Brain pericyte (primary cell): ENCODE measurements around the gene MORN5.

Experiments used
- DNase-seq: peaks from one replicate; pipeline ENCODE4 v3.0.0-alpha.2; 2012; ENCODE audit warnings: low read depth, low spot score

The MORN5 gene

DNA sequence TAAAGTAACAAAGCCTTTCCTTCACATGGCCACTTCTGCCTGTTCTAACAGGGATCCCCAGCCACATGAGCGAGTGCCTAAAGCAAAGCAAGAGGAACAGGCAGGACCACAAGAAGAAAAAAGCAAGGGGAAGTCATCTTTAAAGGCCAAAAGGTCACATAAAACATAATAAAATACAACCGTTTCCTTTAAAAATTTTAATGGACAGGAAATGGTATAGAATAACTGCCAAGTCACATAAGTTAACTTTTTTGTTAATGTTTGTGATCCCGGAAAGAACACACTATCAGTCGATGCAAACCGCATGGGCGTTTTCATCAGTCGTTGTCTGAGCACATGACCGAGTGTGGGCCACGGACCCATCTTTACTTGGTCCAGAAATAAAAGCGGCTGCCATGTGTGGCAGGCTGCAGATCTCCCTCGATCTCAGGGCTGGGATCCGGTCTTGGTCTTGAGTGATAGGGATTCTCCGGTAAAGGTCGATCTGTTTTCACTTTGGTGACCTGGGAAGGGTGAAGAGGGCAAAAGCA is 15.8 kb upstream of the MORN5 start:
- DNase-seq, result no peak

DNA sequence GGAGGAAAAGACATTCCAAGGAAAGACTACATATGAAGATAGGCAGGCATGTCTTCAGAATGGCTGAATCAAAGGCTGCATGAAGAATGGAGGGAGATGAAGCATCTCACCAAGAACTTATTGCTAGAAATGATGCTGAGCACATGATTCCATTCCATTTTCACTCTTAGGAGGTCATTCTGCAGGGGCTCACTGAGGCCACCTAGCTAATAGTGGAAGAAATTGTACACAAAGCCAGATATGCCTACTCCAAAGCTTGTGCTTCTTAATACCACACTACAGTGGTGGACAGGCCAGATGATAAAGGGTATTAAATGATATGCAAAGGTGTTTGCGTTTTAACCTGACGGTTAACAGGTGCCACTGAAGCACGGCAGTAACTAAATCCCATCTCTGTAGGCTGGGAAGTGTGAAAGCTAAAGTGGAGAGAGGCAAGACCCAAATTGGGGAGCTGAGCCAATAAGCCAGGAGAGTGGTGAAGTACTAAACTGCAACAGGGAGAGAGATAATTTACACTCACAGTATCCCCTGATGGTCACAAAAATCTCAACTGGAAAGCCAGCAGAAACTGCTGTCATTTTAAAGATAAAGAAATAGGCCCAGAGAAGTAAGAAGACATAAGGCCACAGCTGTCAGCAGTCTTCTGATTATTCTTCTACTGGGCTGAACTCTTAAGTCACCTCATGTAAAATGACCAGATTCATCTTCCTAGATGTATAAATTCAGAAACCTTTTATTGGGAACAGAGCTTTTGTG is 14.7 kb upstream of the MORN5 start:
- DNase-seq, result no peak

DNA sequence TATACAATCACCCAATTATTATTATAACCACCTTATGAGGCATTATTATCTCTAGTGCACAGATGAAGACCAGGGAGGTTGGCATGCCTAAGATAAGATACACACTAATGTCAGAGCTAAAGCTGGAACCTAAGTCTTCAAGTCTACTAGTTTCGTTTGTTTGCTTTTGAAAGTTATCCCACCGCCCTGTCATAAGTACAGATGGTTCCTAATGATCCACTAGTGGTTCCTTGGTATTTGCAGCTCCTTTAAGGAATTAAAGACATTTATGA is 14.2 kb upstream of the MORN5 start:
- DNase-seq, result no peak

DNA sequence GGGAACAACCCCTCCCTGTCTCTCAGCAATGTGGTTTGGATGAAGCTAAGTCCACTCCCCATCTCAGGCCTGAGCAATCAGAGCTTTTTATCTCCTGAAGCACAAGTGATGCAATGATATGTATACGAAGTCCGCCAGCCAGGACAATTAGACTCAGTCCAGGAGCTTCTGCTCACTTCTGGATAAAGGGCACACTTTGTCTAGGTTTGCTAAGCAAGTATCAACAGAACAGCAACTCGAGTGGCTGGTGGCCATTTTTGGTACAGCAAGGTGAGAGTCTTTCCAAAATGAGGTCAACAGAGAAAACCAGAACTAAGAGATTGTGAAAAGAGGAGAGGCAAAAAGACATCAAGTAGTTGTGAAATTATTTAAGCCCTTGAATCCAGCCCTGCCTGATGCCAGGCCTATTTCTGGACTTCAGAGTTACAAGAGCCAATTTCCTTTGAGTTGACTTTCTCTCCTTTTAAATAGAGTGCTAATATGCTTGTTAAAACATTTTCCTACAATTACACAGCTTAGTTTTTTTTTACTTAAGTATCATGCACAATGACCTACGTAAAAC is 8.4 kb upstream of the MORN5 start:
- no peak for DNase-seq

DNA sequence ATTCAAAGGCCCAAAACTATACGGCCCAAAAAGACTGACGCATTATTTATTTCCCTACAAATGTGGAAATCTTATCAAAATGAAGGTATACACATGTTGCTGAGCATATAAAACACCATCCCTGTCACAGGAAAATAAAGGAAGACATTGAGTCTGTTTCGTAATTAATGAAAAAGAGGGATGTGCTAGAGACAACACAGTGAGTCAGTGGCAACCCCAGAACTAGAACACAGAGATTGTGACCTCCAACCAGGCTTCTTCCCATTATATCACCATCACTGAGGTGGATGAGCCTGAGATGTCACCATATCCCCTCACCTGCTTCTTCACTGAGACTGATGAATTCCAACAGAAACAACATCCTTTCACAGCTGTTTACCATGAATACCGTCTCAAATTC is 3.9 kb upstream of the MORN5 start:
- DNase-seq, result no peak

DNA sequence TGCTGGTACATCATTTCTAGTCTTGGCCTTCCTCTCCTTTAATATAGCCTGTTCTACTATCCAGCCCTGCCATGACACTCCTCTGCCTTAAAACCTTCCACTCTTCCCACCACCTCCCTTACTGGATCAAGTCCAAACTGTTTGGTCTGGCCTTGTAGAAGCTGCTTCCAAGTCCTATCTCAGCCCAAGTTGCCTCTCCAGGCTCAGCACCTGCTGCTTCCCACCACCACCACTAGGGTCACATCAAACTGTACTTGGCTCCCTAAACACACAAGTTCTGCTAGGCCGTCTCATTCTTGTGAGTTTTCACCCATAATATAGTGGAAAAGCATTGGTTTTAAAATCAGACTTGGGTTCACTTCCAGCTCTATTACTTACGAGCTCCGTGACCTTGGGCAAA is 1.5 kb upstream of the MORN5 start:
- DNase-seq, result no peak

DNA sequence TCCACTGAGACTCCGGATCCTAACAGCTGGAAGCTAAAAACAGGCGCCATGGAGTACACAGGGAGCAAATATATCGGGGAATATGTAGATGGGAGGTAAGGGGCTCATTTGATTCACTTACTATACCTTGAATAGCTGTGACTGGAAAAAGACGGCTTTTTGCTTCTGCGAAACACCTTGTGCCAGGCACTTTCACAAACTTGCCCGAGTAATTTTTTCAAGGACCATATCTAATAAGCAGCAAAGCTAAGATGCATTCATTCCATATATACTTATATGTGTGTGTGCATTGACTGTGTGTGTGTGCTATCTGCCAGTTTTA is 178 bp downstream of the MORN5 start:
- no peak for DNase-seq

DNA sequence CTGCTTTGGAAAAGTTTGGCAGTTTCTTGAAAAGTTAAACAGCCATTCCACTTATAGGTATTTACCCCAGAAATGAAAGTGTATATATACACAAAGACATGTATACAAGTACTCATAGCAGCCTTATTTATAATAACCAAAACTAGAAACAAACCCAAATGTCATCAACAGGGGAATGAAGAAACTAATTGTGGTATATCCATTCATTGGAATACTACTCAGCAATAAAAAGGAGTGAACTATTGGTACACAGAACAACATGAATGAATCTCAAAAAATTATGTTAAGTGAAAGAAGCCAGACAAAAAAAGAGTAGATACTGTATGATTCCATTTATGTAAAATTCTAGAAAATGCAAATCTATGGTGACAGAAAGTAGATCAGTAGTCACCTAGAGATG is 2.7 kb downstream of the MORN5 start:
- no peak for DNase-seq

DNA sequence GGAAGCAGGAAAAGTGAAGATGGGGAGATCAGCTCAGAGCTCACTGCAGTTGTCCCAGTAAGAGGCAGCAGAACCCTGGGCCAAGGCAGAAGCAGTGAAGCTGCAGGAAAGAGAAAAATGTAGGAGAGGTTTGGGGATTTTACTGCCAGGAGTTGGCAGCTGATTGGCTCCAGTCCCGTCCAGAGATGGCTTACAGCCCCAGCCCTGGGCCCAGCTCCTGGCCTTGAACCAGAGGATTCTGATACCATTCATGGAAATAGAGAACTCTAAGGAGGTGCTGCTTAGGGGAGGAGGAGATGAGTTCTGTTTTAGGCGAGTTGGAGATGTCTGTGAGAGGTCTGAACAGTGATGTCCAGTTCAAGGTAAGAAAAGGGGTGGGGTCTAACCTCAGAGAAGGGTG is 4.6 kb downstream of the MORN5 start:
- DNase-seq, result no peak

DNA sequence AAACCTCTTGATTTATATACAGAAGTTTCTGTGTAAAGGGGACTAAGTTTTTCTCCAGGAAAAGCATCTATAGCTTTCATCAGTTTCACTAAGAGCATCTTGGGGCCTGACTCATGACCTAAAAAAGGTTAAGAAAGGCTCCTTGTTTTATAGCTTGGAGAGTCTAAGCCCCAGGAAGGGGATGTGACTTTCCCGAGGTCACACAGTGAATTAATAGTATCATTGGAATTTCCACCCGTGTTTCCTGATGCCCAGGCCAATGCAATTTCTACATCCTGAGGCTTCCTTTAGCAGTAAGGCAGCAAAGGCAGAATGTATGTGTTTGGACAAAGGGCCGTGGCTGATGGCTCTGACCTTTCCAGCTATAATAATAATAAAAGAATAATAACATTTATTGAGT is 8.6 kb downstream of the MORN5 start:
- DNase-seq, result no peak

DNA sequence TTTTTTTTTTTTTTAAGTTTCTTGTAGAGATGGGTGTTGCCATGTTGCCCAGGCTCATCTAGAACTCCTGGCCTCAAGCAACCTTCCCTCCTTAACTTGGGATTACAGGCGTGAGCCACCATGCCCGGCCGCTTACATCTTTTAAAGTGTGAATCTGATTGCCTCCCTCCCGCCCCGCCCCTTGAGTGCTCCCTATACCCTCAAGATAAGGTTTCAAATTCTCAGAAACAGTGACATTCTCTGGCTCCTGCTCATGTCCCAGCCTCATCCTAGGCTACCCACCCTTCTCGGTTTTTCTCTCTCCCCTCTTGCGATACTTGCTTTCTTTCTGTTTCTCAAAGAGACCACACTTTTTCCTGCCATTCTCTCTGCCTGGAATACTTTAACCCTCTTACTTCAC is 12.4 kb downstream of the MORN5 start:
- DNase-seq, result no peak

DNA sequence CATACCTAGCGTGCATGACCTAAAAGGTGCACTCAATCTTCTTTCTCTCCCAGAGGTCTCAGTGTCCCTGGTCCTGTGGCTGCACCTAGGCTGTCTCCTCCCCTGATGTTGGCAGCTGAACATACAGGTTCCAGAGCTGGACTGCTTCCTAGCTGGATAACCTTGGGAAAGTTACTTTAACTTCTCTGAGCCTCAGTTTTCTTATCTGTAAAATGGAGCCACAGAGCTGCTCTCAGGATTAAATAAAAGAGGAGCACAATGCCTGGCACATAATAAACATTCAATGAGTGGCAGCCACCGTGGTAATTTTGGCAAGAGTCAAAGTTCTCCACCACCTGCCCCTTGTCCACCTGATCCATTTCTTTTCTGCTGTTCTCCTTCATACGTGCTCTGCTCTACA is 14.0 kb downstream of the MORN5 start:
- DNase-seq, result no peak

DNA sequence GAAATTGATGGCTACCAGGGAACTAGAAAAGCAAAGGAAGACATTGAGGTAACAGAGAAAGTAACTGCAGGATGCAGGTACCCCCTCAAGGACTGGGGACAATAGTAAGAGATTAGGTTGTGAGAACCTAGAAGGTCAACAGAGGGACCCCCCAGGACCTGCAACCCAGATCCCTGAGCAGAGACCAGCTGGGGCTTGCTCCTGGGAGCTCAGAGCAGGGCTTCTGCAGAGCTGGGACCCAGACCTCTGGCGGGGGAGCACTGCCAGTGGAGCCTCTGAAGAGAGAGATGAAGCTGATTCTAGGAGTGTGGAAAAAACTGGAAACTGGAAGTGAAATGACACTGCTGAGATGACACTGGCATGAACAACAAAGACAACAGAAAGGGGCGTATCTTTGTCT is 17.2 kb downstream of the MORN5 start:
- DNase-seq, result no peak

DNA sequence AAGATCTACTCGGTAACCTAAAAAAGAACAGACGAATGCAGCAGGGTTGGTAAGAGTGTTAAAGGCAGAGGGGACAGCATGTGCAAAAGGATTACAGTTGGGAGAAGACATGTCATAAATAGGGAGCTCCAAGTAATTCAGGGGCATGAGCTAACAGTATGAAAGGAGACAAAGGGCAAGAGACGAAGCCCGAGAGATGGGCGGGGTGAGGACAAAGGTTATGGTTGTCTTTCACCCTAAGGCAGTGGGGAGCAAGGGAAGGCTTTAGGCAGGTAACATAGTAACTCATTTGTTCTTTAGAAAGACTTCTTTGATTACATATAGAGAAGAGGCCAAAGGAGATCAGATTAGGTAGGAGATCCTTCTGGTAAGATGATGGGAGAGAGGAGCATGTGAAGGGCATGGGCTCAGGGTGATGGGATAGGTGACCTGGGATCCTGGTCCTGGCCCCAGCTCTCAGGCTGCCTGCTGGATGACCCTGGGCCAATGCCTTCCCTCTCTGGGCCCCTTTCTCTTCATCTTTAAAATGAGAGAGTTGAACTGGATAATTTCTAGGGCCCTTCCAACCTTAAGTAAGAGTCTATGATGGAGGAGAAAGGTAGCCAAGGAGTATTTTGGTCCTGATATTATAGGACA is 19.5 kb downstream of the MORN5 start:
- DNase-seq, result no peak

DNA sequence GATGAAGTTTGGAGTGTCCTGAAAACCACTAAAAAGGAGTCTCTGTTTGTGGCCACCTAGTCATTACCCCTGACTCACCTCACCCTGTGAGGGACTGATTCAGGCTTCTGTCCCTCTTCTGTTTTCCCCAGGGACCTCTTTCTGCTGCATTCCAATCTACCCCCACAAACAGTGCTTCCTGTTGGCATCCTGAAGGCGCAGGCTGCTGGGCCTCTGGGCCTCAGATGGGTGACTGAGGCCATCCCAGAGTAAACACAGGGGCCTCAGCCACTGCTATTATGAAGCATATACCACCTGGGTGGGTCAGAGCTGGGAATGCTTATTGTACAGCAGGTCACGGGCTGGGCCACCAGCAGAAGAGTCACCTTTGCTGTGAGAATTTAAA is 20.0 kb downstream of the MORN5 start:
- no peak for DNase-seq

DNA sequence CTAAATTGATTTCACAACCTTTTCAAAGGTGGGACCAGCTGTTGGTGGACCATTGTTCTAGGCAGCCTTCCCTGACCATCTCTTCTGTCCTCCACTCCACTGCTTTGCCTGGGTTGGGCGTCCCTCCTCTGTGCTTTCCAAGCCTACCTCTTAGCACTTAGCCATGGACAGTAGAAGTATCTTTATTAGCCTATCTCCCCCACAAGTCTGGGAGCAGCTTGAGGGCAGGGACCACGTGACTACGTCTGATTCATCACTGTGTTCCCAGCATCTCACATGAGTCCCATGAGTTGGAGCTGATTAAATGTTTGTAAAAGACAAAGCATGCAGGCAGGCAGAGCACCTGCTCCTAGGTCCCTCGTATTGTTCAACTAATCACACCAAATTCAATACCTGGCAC is 20.9 kb downstream of the MORN5 start:
- DNase-seq, result peak; percentile 41

DNA sequence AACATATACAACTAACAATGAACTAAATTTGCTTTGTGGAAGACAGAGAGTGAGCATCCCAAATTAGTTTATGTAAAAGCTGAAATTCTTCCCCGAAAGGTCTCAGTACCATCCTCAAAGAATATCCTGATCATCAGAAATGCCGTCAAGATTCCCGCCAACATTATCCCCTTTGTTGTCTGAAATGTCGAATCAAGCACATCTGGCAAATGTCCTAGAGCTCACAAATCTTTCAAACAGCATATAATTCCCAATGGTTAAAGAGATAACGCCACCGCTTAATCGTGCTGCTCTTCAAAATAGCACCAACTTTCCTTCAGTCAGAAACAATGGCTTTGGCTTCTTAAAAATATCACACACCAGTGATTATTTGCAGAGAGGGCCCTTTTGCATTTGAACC is 23.8 kb downstream of the MORN5 start:
- DNase-seq, result no peak

DNA sequence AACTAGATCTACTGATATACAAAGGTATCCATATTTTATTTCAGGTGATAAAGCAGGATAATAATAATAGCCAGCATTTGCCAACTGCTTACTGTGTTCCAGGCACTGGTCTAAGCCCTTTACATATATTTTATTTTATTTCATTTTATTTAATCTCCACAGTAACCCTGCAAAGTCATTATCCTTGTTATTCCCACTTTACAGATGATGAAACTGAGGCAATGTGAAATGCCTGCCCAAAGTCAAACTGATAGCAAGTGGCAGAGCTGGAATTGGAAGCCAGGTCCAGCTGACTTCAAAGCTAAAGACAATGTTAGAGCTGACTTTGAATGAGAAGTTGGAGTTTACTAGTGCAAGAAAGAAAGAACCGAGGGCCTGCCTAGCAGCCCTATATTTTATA is 24.8 kb downstream of the MORN5 start:
- DNase-seq, result no peak

DNA sequence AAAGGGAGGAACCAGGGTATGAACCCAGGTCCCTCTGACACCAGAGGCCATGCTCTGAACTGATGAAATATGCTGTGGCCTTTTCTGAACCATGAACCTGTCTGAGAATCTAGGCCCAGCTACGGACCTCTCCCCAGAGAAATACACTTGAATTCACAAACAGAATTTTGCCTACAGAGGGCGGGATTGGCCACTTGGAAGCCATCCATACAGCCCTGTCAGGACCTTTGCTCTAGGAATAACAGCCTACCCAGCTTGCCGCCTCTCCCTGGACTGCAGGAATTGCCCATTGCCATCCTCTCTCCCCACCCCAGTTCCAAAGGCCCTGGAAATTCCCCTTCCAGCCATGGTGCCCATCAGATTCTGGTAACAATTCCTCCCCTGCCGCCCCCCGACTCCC is 26.6 kb downstream of the MORN5 start:
- DNase-seq, result no peak

DNA sequence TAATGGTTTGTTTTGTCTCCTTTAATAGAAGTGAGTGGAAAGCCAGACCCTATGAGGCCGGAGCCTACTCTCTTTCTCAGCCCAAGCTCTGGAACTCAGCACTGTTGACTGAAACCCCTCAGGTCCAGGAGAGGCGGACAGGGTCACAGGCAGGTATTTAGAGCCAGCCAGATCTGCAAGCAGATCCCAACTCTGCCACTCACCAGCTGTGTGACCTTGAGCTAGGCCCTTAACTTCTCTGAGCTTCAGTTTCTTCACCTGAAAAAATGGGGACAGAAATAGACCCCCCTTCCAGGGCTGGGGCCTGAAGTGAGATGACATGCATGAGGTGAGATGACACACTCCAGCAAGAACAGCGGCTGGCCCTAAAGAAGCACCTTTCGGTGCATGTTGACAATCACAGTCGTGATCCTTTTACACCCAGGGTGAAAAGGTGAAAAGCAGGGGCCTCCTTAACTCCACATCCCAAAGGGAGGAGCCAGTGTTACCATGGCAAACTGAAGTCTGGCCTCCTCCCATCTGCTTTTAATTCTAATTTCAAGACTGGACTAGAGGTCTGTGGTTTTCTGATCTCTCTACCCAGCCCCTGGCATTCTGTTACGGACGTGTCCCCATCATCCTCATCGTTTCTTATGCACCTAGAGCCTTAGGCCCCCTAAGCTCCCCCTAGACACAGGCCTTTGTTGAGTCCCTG is 27.2 kb downstream of the MORN5 start:
- DNase-seq, result no peak

DNA sequence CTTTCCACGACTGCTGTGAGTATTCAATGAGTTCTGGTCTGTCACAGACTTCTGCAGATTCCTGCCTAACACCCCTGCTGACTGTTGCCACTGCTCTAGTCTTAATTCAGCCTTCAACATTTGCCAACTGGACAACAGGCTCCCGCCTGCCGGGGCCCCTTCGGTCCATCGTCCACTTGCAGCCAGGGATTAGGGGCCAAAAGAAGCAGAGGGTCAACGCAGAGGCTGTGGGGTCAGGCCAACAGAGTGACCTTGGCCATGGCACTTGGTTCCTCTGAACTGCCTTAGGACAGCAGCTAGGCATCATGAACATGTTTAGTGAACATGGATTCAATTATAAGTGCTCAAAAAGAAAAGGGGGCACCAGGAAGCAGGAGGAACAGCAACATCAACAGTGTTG is 28.7 kb downstream of the MORN5 start:
- no peak for DNase-seq

DNA sequence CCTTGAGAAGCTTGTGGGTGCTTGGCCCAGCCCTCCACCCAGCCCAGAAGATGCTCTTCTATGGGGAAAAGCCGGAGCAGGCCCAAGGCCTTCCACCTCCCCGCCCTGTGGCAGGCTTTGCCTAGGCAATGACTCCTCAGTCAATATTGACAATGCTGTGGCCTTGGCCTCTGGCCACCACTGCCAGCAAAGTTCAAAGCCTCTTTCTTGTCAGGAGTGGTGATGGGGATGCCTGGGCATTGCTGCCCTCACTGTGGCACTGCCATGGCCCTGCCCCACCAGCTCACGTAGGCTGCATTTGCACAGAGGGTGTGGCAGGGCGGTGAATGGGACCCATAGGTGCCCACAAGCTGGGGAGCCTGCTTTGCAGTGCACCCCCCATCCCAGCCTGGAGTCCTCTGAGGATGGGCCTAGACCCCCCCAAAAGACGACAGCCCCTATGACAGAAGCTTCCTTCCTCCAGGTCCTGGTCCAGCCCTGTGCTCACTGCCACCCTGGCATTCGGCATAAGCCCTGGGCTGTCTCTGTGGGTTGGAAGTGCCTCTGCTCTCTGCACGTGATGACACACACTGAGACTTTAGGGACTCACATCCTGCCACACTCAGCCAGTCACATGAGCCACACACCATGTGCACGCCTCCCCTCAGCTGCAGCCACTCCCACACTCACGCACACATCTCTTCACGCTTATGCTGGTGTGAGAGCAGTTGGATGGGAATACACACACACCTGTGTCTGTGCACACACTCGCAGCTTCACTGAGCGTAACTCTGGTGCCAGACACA is 31.1 kb downstream of the MORN5 start:
- DNase-seq, result no peak
